DMS153 treated with DMSO at 0.1 percent for 48 hours (cell line): ENCODE data around the gene MYO16.
"Not testable (repeated sequence)": the region's sequence is repeated elsewhere in the genome, so short reads cannot be mapped to it uniquely, and the experiment has no call there.

Experiments used
- DNase-seq: peaks from one replicate; lab custom pipeline; 2025; ENCODE audit not compliant: unreplicated experiment; lab: John Stamatoyannopoulos, UW

The MYO16 gene

DNA sequence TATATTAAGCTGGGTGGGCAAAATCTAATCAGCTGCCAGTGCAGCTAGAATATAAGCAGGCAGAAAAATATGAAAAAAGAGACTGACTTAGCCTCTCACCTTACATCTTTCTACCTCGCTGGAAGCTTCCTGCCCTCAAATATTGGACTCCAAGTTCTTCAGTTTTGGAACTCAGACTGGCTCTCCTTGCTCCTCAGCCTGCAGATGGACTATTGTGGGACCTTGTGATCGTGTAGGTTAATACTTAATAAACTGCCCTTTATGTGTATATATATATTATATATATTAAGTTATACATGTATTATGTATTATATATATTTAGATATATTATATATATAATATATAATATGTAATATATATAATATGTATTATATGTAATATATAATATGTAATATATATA is 588.1 kb downstream of the MYO16 start:
- not testable (repeated sequence) for DNase-seq

DNA sequence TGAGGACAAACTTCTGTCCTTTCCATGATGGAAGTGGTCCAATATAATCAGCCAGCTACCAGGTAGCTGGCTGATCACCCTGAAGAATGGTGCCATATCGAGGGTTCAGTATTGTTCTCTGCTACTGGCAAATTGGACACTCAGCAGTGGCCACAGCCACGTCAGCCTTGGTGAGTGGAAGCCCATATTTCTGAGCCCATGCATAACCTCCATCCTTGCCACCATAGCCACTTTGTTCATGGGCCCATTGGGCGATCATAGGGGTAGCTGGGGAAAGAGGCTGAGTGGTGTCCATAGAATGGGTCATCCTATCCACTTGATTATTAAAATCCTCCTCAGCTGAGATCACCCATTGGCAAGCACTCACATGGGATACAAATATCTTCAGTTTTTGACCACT is 591.2 kb downstream of the MYO16 start:
- DNase-seq, result no peak

DNA sequence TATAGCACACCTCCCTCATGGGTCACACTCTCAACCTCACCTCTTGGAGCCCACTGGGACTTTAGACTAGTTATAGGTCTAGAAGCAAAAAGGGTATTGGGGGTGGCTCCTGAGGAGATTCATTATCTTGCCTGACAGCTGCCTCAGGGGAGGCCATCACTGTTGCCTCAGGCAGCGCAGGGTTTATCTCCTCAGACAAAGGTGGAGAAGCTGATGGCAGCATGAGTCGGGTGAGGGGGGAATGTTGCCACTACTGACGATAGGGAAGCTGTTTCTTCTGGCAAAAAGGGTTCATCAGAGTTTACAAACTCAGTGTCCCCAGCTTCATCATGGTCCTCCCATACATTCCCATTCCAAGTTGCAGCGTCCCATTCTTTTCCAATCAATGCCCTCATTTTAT is 594.6 kb downstream of the MYO16 start:
- DNase-seq, result no peak

DNA sequence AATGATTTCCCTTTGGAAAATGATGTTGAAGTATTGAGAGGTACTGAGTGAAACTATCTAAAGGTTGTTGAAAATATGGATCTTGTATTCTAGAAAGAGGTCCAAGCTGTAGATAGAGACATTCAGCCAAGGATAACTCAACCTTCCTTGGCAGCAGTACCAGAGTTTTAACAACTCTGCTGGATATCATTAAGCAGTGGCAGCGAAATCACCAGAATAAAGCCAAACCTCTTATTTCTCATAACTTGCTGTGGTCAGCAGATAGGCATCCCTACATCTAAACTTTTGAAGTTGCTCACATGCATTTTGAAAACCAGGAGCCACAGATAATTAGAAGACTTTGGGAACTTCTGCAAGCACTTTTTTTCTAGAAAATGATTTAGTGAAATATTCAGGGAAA is 597.2 kb downstream of the MYO16 start:
- no peak for DNase-seq

DNA sequence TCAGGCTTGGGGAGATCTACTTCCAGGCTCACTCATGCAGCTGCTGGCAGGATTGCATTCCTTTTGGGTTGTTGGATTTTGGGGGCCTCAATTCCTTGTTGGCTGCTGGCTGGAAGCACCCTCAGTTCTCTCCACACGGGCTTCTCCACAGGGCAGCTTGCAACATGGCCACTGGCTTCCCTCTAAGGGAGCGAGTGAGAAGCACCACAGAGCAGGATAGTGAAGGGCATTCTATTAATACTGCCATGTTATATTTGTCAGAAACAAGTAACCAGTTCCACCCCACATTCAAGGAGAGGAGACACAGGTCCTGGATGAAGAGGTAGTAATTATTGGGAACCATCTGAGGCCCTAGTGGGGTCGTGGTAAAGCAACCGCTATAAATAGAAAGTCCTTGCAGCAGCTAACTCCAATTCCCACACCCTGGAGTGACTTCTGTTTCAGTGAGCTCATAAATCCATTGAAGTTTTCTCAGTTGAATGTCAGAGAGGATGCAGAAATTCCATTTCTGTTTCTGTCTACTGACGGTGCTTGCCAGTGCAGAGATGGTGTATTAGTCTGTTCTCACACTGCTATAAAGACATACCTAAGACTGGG is 598.0 kb downstream of the MYO16 start:
- DNase-seq, result no peak

DNA sequence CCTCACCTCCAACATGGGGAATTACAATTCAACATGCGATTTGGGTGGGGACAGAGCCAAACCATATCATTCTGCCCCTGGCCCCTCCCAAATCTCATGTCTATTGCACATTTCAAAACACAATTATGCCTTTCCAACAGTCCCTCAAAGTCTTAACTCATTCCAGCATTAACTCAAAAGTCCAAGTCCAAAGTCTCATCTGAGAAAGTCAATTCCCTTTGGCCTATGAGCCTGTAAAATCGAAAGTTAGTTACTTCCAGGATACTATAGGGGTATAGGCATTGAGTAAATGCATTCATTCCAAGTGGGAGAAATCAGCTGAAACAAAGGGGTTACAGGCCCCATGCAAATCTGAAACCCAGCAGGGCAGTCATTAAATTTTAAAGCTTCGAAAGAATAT is 598.8 kb downstream of the MYO16 start:
- DNase-seq, result no peak

DNA sequence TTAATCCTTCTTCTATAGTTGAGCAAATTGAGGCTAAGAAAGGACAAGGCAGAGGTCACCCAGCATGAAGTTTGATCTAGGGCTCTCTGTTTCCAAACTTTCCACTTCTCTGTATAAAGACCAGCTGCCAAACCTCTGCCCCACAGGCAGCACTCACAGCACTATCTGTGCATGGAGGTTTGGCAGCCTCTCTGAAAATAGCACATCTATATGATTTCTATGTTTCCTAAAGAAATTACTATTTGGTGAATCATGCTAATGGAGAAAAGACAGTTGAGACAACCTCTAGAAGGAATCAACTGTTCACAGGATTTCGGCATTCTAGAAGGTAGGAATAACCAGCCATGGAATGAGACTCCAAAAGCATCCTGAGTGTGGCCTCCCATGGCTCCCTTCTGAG is 602.5 kb downstream of the MYO16 start:
- no peak for DNase-seq

DNA sequence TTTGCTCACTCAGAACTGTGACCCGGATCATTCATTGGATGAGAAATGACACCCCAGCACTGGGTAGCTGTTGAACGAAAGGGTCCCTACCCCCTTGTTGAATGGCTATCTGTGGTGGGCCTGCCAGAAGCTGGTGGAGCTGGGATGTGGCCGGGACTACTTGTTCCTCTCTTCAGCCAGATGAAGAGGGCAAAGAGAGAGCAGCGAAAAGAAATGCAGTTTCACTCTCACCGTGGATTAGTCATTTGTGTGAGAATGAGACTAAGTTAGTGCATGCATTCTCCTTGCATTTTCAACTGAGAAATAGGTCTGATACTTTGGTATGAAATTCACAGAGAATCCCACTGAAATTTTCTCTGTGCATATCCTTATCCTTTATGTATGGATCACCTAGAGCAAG is 603.9 kb downstream of the MYO16 start:
- no peak for DNase-seq

DNA sequence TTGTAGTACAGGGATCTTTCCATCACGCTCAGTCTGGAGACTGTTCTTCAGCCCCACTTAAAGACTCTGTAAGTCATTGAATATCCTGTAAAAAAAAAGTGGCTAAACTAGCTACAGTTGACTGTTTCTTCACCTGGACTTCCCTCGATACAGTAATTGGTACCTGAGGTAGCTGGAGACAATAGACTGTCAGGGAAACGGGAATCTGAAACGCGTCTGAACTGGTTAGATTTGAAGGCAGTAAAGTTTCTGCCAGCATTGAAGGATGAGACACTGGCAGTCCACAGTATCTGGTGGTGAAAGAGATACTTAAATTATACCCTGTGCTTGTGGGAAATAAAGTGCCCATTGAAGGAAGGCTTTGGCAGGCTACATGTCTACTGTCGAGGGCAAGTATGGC is 606.5 kb downstream of the MYO16 start:
- DNase-seq, result no peak

DNA sequence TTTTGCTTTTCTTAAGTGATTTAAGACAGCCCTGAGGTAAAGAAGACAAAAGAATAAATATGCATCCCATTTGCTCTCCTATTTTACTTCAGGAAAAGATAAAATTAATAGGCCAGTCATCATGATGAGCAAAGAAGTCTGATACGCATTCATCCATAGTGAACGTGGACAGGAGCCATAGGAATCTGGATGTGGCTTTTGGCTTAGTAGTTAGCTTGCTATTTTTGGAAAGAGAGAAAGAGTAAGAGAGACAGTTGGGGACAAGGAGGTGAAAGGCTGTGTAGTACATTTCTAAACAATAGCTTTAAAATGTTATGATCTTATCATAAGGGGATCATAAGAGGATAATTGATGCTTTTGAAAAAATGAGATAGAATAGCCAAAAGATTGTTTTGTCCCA is 611.7 kb downstream of the MYO16 start:
- no peak for DNase-seq

DNA sequence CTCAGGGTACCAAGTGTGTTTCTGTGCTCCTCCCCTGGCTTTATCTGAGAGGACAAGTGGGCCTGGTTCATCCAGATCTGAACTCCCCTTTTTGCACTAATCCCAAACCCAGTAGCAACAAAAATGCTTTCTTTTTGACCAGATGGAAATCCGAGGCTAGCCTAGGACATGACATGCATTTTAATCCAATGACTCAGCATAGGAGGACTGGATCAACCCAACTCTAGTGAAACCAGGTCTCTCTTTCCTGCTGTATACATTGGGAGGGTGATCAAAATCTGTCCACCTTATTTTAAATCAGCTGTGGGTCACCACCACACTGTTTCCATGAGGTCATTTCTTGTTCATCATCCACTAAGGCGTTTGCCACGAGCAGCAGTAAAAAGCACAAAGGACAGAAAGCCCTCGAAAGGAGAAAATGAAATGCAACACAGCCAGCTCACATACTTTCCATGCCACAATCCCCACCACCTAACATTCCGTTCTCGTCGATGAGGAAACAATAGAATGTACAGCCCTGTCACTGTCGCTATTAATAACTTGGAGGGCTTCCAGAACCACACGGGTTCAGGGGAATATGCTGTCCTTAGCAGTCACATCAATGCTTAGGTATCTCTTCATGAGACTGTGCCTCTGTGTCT is 614.0 kb downstream of the MYO16 start:
- no peak for DNase-seq

DNA sequence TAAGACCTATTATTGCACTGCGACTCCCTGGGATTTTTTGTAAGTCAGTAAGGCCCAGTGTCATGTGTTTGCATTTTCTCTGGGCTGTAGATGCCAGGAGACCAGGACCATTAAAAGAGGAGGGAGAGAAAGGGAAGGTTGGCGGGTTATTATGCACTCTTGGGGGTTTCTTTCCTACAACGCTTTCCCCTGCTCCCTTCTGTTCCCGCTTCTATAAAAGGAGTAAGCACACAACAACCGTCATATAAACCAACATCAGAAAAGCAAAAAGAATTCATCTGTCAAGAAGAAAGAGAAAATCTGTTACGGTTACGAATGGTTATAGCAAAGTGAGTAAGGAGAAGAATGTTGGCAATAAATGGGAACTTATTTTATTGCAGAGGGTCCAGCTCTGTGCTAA is 615.2 kb downstream of the MYO16 start:
- DNase-seq, result no peak

DNA sequence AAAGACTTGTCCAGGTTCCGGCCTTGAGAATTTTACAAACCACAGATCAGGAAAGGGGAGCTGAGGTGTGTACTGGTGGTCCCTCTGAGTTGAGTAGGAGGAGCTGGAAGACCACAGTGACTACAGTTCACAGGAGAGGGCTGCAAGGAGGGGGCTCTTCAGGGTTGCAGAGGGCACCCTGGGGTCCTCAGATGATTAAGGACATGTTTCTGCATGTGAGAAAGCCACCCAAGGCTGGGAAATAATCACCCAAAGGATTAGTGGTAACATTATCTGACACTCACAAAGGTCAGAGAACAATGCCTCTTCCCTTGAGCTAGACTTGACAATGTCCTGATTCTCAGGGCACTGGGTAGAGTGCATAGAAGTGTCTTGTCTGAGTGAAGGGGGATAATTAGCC is 616.6 kb downstream of the MYO16 start:
- DNase-seq, result no peak

DNA sequence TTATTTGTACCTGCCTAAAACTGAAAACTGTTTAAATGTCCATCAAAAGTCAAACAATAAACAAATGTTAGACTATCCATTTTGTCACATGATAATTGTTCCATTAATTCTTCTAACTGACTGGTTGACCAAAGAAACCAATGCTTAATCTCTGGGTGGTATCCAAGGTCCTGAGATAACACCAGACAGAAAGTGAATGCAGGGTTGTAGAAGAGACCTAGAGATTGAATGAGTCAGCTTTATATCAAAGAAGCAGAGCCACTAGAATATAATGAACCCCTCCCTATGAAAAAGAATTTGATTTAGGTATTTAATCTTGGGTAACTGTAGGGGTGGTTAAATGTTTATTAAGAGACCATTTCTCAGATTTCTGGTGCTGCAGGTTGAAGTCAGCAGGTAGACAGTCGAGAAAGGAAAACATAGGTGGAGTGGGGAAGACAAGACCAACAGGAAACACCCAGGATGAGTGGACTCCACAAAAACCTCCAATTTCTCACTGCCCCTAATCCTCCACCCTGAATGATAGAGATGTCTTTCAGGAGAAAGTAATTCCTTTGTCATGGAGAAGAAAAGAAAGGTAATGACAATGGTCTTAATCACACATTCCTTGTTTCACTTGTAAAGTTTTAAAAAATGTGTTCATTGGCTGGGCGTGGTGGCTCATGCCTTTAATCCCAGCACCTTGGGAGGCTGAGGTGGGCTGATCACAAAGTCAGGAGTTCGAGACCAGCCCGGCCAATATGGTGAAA is 620.5 kb downstream of the MYO16 start:
- no peak for DNase-seq

DNA sequence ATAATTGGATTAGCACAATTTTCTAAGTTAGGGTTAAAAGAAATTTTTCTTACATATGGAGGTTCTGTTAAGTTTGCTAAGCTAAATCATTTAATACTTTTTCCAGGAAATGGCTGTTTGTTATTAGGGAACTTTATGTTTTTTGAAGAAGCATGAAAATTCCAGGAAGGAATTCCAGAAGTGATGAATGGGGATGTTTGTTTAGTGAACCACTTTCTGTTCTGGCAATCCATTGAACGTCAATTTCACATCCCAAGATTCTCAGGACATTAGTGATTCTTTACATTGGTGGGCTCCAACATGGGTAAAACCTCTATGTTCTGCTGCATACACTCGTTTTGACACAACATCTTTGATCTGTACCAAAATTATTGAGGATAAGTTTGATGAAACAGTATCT is 622.5 kb downstream of the MYO16 start:
- no peak for DNase-seq

DNA sequence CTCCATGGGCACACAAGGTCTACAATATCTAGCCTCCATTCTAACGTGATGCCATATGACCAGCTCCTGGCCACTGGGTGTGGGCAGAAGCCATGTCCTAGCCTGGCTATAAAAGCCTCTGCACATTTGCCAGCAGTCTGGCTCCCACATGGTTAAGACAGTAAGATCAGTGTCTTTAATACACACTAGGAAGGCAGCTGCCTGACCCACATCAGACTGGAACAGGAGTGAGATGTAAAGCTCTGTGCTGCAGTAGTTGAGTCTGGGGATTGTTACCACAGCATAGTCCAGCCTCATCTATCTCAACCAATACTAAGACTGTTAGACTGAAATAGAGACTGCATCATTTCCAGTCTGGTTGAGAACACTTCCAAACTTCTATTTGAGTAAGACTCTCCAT is 623.9 kb downstream of the MYO16 start:
- DNase-seq, result no peak

DNA sequence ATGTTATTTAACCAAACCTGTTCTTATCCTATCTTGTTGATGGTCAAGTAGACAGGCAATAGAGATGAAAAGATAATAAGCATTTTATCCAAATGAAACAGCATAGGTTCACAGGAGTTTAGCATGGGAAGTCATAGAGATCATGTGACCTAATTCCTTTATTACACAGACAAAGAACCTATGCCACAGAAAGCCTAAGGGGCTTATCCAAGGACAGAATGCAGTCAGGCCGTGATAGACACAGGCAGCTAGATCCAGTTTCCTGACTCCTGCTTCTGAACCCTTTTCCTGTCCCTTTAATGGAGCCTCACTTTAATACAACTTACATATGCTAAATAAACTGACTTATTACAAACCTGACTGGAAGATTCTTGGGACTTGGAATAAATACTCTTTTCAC is 624.9 kb downstream of the MYO16 start:
- DNase-seq, result no peak

DNA sequence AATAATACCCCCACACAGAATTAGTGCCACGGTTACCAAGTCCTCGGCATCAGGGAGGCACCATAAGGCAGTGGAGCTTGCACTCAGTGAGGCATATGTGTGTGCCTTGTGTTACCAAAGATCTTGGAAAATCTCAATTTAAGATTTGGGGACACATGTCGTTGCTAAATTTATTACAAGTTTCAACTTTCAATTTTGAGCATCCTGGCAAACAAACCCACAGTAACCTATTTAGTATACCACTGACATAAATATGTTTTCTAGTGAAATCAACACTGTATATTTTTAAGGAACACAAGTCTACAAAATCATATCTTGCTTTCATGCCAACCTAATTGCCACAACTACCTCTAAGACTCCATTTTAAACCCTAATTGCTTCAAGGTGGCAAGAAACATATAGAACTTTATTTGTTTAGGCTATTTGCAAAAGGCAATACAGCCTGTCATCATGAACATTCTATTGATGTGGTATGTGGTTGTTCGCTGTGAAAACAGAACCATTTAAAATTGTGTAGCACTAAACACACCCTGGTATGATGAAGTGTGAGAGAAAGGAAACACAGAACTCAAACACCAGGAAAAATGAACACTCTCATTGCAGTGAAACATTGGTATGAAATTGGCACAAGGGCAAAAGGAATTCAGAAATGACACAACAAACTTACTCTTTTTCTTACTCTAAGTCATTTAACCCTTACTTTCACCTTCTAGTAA is 625.9 kb downstream of the MYO16 start:
- no peak for DNase-seq

DNA sequence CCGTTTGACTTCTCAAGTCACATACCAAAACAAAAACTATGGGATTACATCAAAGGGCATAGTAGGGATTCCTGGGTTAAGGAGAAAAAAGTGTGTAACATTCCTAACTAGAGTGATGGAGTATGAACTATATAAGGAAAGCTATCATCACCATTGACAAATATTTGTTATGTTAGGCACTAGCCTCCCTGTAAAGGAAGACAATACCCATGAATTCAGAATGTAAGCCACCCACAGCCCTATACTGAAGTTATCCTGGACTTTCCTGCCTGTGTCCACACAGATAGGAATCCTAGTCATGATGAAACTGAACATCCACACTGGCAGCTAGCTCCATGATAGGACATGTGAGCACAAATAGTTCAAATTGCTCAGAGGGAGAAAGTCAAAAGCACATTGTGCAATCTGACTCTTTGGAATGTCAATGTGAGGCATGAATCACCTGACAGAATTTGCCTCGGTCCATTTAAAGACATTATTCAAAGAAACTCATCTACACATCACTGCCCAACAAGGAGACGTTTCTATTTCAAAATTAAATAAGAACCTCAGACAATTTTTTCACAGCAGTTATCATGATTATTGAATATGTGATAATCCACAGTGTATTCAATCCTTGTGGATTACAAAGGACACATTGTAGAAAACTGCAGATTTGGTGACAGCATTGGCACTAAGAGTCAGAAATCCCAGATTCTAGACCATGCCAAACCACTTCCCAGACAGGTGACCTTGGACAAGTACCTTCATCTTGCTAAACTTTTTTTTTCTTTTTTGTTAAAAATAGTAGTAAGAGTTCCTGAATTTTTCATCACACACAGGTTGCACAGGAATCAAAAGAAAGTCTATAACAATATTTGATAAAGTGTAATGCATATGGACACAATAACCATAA is 627.7 kb downstream of the MYO16 start:
- DNase-seq, result no peak
